Measurements from ENCODE around the gene TRUB2. TPM values are rescaled to one million over a fixed set of nuclear protein-coding genes. Genes with fewer than 3 reads are reported as not detected.

Gene TRUB2
- polyA plus RNA-seq, 1 donor (not counting 4 experiments of a cell fraction or from before 2014, with no cell fraction given), result 17.2 TPM

DNA sequence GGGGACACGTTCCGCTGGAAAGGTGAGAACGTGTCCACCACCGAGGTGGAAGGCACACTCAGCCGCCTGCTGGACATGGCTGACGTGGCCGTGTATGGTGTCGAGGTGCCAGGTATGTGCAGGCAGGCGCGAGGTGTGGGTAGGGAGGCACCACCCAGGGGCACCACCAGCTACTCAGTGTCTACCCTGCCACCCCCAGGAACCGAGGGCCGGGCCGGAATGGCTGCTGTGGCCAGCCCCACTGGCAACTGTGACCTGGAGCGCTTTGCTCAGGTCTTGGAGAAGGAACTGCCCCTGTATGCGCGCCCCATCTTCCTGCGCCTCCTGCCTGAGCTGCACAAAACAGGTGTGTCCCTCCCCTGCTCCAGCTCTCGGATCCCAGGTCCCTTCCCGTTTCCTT is 33.2 kb upstream of the TRUB2 start:
- dilution Hi-C loops (cut with MboI; ENCODE audit: extremely low pct_ligation_motif_present, low sequenced_read_pairs), result no loop called here
- Histone ChIP-seq H2AFZ (ENCODE audit: control insufficient read depth, low read length) (no peak overlapping the region), H3K9ac (ENCODE audit: control insufficient read depth, extremely low read depth, insufficient read depth, low read length) (no peak overlapping the region), H3K4me3 (ENCODE audit: control insufficient read depth in 2 of 3, extremely low read depth in 1 of 3, insufficient read depth in 2 of 3, low read depth in 1 of 3, low read length in 3 of 3) (no peak overlapping the region), H3K9me3 (ENCODE audit: control insufficient read depth, low read depth, low read length) (no peaks in the 10 kb centered on the region), H3K27ac (ENCODE audit: control insufficient read depth, insufficient read depth, low read length) (no peak overlapping the region), H3K79me2 (ENCODE audit: control insufficient read depth, insufficient read depth, low read length) (no peaks in the 10 kb centered on the region), H3K36me3 (ENCODE audit: control insufficient read depth in 2 of 2, extremely low read depth in 1 of 2, insufficient read depth in 2 of 2, low read length in 2 of 2) (peaks cover 25 to 28% of the 10 kb centered on the region in 2 experiments), H4K20me1 (ENCODE audit: control insufficient read depth, extremely low read depth, insufficient read depth, low read length) (no peaks in the 10 kb centered on the region), H3K27me3 (ENCODE audit: control insufficient read depth, extremely low read depth, insufficient read depth, low read length) (no peaks in the 10 kb centered on the region), H3K4me1 (ENCODE audit: control insufficient read depth, extremely low read depth, insufficient read depth, low read length) (no peaks in the 10 kb centered on the region), H3K9me1 (ENCODE audit: control insufficient read depth, extremely low read depth, insufficient read depth, low read length) (no peaks in the 10 kb centered on the region), H3K4me2 (ENCODE audit: control insufficient read depth, extremely low read depth, insufficient read depth, low read depth, low read length) (no peak overlapping the region)
- TF ChIP-seq, protein P1, sequence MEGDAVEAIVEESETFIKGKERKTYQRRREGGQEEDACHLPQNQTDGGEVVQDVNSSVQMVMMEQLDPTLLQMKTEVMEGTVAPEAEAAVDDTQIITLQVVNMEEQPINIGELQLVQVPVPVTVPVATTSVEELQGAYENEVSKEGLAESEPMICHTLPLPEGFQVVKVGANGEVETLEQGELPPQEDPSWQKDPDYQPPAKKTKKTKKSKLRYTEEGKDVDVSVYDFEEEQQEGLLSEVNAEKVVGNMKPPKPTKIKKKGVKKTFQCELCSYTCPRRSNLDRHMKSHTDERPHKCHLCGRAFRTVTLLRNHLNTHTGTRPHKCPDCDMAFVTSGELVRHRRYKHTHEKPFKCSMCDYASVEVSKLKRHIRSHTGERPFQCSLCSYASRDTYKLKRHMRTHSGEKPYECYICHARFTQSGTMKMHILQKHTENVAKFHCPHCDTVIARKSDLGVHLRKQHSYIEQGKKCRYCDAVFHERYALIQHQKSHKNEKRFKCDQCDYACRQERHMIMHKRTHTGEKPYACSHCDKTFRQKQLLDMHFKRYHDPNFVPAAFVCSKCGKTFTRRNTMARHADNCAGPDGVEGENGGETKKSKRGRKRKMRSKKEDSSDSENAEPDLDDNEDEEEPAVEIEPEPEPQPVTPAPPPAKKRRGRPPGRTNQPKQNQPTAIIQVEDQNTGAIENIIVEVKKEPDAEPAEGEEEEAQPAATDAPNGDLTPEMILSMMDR (optimal IDR thresholded peaks at IDR 0.05 in 1 of 3, IDR thresholded peaks at IDR 0.05 in 1 of 3, conservative IDR thresholded peaks at IDR 0.05 in 1 of 3; ENCODE audit: extremely low read depth in 1 of 3, insufficient read depth in 2 of 3, low read length in 3 of 3), result no peak
- no peak for TF ChIP-seq EZH2 (IDR thresholded peaks at IDR 0.05; ENCODE audit: low read length)
- DNase-seq (ENCODE audit: low read depth, low spot score), result no peak
- FAIRE-seq, result no peak

DNA sequence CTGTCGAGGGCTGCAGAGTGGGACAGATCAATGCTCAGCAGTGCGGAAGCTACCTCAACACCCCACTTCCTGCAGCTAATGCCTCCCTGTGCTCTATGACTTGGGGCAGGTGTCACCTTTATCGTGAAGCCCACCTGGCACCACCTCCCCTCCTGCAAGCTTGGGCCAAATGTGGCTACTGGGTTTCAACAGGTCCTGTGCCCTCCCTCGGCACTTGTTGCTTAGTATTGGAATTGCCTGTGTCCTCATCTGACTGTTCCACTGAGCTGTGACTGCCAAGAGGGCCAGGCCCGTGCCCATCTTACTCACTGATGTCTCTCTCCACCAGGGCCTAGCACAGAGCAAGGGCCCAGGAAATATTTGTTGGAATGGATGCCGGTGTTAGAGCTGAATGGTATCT is 27.5 kb upstream of the TRUB2 start:
- dilution Hi-C loops (cut with MboI; ENCODE audit: extremely low pct_ligation_motif_present, low sequenced_read_pairs), result no loop called here

More for the DNA sequence above, 27.5 kb upstream of the TRUB2 start:
- no peak overlapping the region for H3K27ac ChIP-seq (ENCODE audit: control insufficient read depth, insufficient read depth, low read length)
- H3K27me3 ChIP-seq (ENCODE audit: control insufficient read depth, extremely low read depth, insufficient read depth, low read length), result no peaks in the 10 kb centered on the region
- no peak for DNase-seq (ENCODE audit: low read depth, low spot score)
- TF ChIP-seq, protein P1 (optimal IDR thresholded peaks at IDR 0.05 in 1 of 3, IDR thresholded peaks at IDR 0.05 in 1 of 3, conservative IDR thresholded peaks at IDR 0.05 in 1 of 3; ENCODE audit: extremely low read depth in 1 of 3, insufficient read depth in 2 of 3, low read length in 3 of 3), result no peak
- TF ChIP-seq EZH2 (IDR thresholded peaks at IDR 0.05; ENCODE audit: low read length), result no peak
- no peak for FAIRE-seq
- H3K79me2 ChIP-seq (ENCODE audit: control insufficient read depth, insufficient read depth, low read length), result no peaks in the 10 kb centered on the region
- no peak overlapping the region for H3K4me2 ChIP-seq (ENCODE audit: control insufficient read depth, extremely low read depth, insufficient read depth, low read depth, low read length)
- H2AFZ ChIP-seq (ENCODE audit: control insufficient read depth, low read length), result no peak overlapping the region
- no peaks in the 10 kb centered on the region for H3K4me1 ChIP-seq (ENCODE audit: control insufficient read depth, extremely low read depth, insufficient read depth, low read length)
- no peaks in the 10 kb centered on the region for H3K9me1 ChIP-seq (ENCODE audit: control insufficient read depth, extremely low read depth, insufficient read depth, low read length)
- no peaks in the 10 kb centered on the region for H3K9me3 ChIP-seq (ENCODE audit: control insufficient read depth, low read depth, low read length)
- H3K4me3 ChIP-seq (ENCODE audit: control insufficient read depth in 2 of 3, extremely low read depth in 1 of 3, insufficient read depth in 2 of 3, low read depth in 1 of 3, low read length in 3 of 3), result no peak overlapping the region
- peaks cover 43 to 46% of the 10 kb centered on the region in 2 experiments for H3K36me3 ChIP-seq (ENCODE audit: control insufficient read depth in 2 of 2, extremely low read depth in 1 of 2, insufficient read depth in 2 of 2, low read length in 2 of 2)
- H3K9ac ChIP-seq (ENCODE audit: control insufficient read depth, extremely low read depth, insufficient read depth, low read length), result no peak overlapping the region
- no peaks in the 10 kb centered on the region for H4K20me1 ChIP-seq (ENCODE audit: control insufficient read depth, extremely low read depth, insufficient read depth, low read length)

Data from keratinocyte (primary cell).